ENCODE results near the gene SLC18A3. TPM values are rescaled to one million over a fixed set of nuclear protein-coding genes. Genes with fewer than 3 reads are reported as not detected.

SLC18A3 gene
- total RNA-seq: under 1 TPM in 1 of 4 donors, not detected in 3; 0.14 TPM
- polyA plus RNA-seq: 0.23 TPM
- long read RNA-seq, donor 1: 0 reads
- long read RNA-seq, donor 2: 0 reads
- long read RNA-seq, donor 3, partial matches to known transcripts: 0 of 2 reads
- long read RNA-seq, donor 3, other reads (novel, unspliced or antisense): 0 of 2 reads
- long read RNA-seq, donor 4: 0 reads

- H3K4me1 ChIP-seq (ENCODE audit: control insufficient read depth, insufficient read depth, low read length): no peaks in the 10 kb centered on the region
These were observed at the start of gene SLC18A3 for GRCh38 chr10:49610114-49610457. SLC18A3 (plus strand) TSS chr10:49610310; CDS start chr10:49610741, 431 bp downstream.

GRCh38 chr10:49560526-49560925, 49.6 kb upstream of the SLC18A3 start:
- DNase-seq (no peak), ATAC-seq (no peak)
- H3K27me3 ChIP-seq (ENCODE audit: control insufficient read depth, insufficient read depth): no peaks in the 10 kb centered on the region
- H3K4me3 ChIP-seq (ENCODE audit: low read length): no peak overlapping the region
- H3K9me3 ChIP-seq (ENCODE audit: control insufficient read depth, low read length): no peaks in the 10 kb centered on the region
- H3K4me1 ChIP-seq (ENCODE audit: control insufficient read depth, insufficient read depth, low read length): no peaks in the 10 kb centered on the region
- no peak overlapping the region for H3K27ac ChIP-seq (ENCODE audit: low read length)
- 69% methylated on average over 2 of the region's 2 CpGs for WGBS
- intact Hi-C loops (cut with DNase I): no loop called here

More at GRCh38 chr10:49610114-49610457, at the start of gene SLC18A3:
- intact Hi-C loops (cut with DNase I): no loop called here
- Histone ChIP-seq H3K27ac (ENCODE audit: low read length) (no peak within 1 kb of the TSS), H3K27me3 (ENCODE audit: control insufficient read depth, insufficient read depth) (no peaks in the 10 kb centered on the region), H3K4me3 (ENCODE audit: low read length) (no peak within 1 kb of the TSS), H3K9me3 (ENCODE audit: control insufficient read depth, low read length) (no peaks in the 10 kb centered on the region)
- WGBS: 2% methylated on average over 43 of the region's 43 CpGs
- ATAC-seq: no peak
- DNase-seq: no peak

GRCh38 chr10:49562893-49563292, 47.2 kb upstream of the SLC18A3 start:
- ATAC-seq (no peak), DNase-seq (no peak)
- Histone ChIP-seq H3K9me3 (ENCODE audit: control insufficient read depth, low read length) (no peaks in the 10 kb centered on the region), H3K4me1 (ENCODE audit: control insufficient read depth, insufficient read depth, low read length) (no peaks in the 10 kb centered on the region), H3K4me3 (ENCODE audit: low read length) (no peak overlapping the region), H3K27me3 (ENCODE audit: control insufficient read depth, insufficient read depth) (no peaks in the 10 kb centered on the region), H3K27ac (ENCODE audit: low read length) (no peak overlapping the region)
- intact Hi-C loops (cut with DNase I): no loop called here
- 72% methylated on average over 1 of the region's 1 CpG for WGBS

GRCh38 chr10:49564461-49565009, 45.6 kb upstream of the SLC18A3 start:
- Histone ChIP-seq H3K4me3 (ENCODE audit: low read length) (no peak overlapping the region), H3K27me3 (ENCODE audit: control insufficient read depth, insufficient read depth) (no peaks in the 10 kb centered on the region), H3K27ac (ENCODE audit: low read length) (no peak overlapping the region), H3K4me1 (ENCODE audit: control insufficient read depth, insufficient read depth, low read length) (no peaks in the 10 kb centered on the region), H3K9me3 (ENCODE audit: control insufficient read depth, low read length) (no peaks in the 10 kb centered on the region)
- DNase-seq: no peak
- intact Hi-C loops (cut with DNase I): no loop called here
- ATAC-seq: peak in 1 of 2 donors; percentile 51
- 70% methylated on average over 4 of the region's 4 CpGs for WGBS

- ATAC-seq: no peak
- no peaks in the 10 kb centered on the region for H3K4me1 ChIP-seq (ENCODE audit: control insufficient read depth, insufficient read depth, low read length)
These were observed 42.3 kb upstream of the SLC18A3 start for GRCh38 chr10:49567810-49568209.

GRCh38 chr10:49568235-49568634, 41.9 kb upstream of the SLC18A3 start:
- no peaks in the 10 kb centered on the region for H3K27me3 ChIP-seq (ENCODE audit: control insufficient read depth, insufficient read depth)
- H3K27ac ChIP-seq (ENCODE audit: low read length): no peak overlapping the region
- WGBS: 58% methylated on average over 2 of the region's 2 CpGs
- no peaks in the 10 kb centered on the region for H3K4me1 ChIP-seq (ENCODE audit: control insufficient read depth, insufficient read depth, low read length)
- DNase-seq (no peak), ATAC-seq (peak in 1 of 2 donors; percentile 14)
- H3K9me3 ChIP-seq (ENCODE audit: control insufficient read depth, low read length): peaks cover 2% of the 10 kb centered on the region
- no peak overlapping the region for H3K4me3 ChIP-seq (ENCODE audit: low read length)
- intact Hi-C loops (cut with DNase I): no loop called here

More at GRCh38 chr10:49567810-49568209, 42.3 kb upstream of the SLC18A3 start:
- no peaks in the 10 kb centered on the region for H3K27me3 ChIP-seq (ENCODE audit: control insufficient read depth, insufficient read depth)
- H3K9me3 ChIP-seq (ENCODE audit: control insufficient read depth, low read length): peaks cover 2% of the 10 kb centered on the region
- no peak overlapping the region for H3K27ac ChIP-seq (ENCODE audit: low read length)
- intact Hi-C loops (cut with DNase I): no loop called here
- DNase-seq: no peak
- WGBS: 78% methylated on average over 1 of the region's 1 CpG
- H3K4me3 ChIP-seq (ENCODE audit: low read length): no peak overlapping the region

GRCh38 chr10:49569031-49569631, 41.0 kb upstream of the SLC18A3 start:
- WGBS: 52% methylated on average over 3 of the region's 3 CpGs
- Histone ChIP-seq H3K27ac (ENCODE audit: low read length) (no peak overlapping the region), H3K4me3 (ENCODE audit: low read length) (no peak overlapping the region), H3K27me3 (ENCODE audit: control insufficient read depth, insufficient read depth) (no peaks in the 10 kb centered on the region), H3K9me3 (ENCODE audit: control insufficient read depth, low read length) (peaks cover 2% of the 10 kb centered on the region), H3K4me1 (ENCODE audit: control insufficient read depth, insufficient read depth, low read length) (no peaks in the 10 kb centered on the region)
- no peak for DNase-seq
- ATAC-seq: peak; percentile 36 to 51
- intact Hi-C loops (cut with DNase I): no loop called here

DNA sequence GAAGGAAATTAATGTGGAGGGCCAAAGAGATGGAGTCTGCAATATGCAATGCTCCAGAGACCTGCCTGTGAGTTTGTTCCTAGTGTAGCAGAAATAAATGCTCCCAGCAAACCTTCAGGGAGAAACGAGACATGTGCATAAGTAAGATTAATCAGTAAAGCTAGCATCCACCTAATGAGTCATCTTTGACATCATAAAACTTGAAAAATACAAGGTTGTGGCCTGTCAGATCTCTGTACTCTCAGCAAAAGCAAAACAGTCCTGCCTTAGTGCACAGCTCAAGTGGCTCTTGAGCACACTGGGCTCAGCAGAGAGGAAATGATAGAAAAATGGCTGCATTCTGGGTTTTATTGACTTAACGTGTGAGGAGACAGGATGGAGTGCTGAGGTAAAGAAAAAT, 38.7 kb upstream of the SLC18A3 start:
- no peak overlapping the region for H3K4me3 ChIP-seq (ENCODE audit: low read length)
- ATAC-seq (no peak), DNase-seq (no peak)
- H3K27me3 ChIP-seq (ENCODE audit: control insufficient read depth, insufficient read depth): no peaks in the 10 kb centered on the region
- H3K4me1 ChIP-seq (ENCODE audit: control insufficient read depth, insufficient read depth, low read length): no peaks in the 10 kb centered on the region
- intact Hi-C loops (cut with DNase I): no loop called here
- no peak overlapping the region for H3K27ac ChIP-seq (ENCODE audit: low read length)
- 53% methylated on average over 2 of the region's 2 CpGs for WGBS
- peaks cover 2% of the 10 kb centered on the region for H3K9me3 ChIP-seq (ENCODE audit: control insufficient read depth, low read length)

DNA sequence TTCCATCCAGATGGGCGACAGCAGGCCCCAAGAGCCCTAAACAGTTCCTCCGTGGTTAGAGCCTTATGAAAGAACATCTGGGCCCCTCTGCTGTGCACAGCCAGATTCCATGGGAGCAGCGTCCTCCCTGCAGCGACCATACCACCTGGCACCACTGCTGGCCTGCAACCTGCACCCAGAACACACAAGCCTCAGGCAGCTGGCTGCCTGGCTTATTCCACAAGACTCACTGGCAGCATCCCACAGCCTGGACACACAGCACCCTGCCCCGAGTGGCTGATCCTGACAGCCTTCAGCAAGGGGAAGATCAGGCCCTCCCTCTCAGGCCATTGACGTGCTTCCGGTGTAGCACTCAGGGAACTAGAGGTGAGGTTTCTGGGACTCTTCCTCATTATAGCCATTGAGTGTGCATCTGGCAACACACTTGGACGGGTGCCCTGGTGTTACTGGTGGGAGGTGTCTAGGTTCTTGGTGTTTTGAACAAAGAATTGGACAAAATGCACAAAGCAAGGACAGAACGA, 37.5 kb upstream of the SLC18A3 start:
- no peak for DNase-seq
- Histone ChIP-seq H3K27ac (ENCODE audit: low read length) (no peak overlapping the region), H3K9me3 (ENCODE audit: control insufficient read depth, low read length) (peaks cover 2% of the 10 kb centered on the region), H3K4me1 (ENCODE audit: control insufficient read depth, insufficient read depth, low read length) (no peaks in the 10 kb centered on the region), H3K4me3 (ENCODE audit: low read length) (no peak overlapping the region), H3K27me3 (ENCODE audit: control insufficient read depth, insufficient read depth) (no peaks in the 10 kb centered on the region)
- intact Hi-C loops (cut with DNase I): no loop called here
- no peak for ATAC-seq
- 71% methylated on average over 9 of the region's 9 CpGs for WGBS

DNA sequence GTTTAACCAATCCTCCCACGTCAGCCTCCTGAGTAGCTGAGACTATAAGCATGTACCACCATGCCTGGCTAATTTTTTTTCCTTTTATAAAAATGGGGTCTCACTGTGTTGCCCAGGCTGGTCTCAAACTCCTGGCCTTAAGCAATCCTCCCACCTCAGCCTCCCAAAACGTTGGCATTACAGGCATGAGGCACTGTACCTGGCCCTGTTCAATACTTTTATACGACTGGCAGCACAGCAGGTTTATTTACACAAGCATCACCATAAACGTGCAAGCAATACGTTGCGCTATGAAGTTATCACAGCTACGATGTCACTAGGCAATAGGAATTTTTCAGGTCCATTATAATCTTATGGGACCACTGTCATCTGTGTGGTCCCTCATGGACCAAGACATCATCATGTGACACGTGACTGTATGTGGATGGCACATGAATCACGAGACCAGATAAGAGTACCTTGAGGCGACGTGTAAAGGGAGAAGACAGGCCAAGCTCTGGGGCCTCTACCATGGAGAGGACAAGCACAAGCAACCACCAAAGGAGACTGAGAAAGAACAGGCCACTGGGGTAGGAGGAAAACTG, 34.5 kb upstream of the SLC18A3 start:
- no peaks in the 10 kb centered on the region for H3K4me1 ChIP-seq (ENCODE audit: control insufficient read depth, insufficient read depth, low read length)
- no peaks in the 10 kb centered on the region for H3K9me3 ChIP-seq (ENCODE audit: control insufficient read depth, low read length)
- no peaks in the 10 kb centered on the region for H3K27me3 ChIP-seq (ENCODE audit: control insufficient read depth, insufficient read depth)
- WGBS: 81% methylated on average over 11 of the region's 11 CpGs
- ATAC-seq (no peak), DNase-seq (no peak)
- no peak overlapping the region for H3K4me3 ChIP-seq (ENCODE audit: low read length)
- intact Hi-C loops (cut with DNase I): no loop called here
- no peak overlapping the region for H3K27ac ChIP-seq (ENCODE audit: low read length)

- intact Hi-C loops (cut with DNase I): no loop called here
- no peak overlapping the region for H3K27ac ChIP-seq (ENCODE audit: low read length)
- WGBS: 57% methylated on average over 2 of the region's 2 CpGs
- H3K27me3 ChIP-seq (ENCODE audit: control insufficient read depth, insufficient read depth): no peaks in the 10 kb centered on the region
- no peak for ATAC-seq
- H3K4me1 ChIP-seq (ENCODE audit: control insufficient read depth, insufficient read depth, low read length): no peaks in the 10 kb centered on the region
- DNase-seq: no peak
- no peak overlapping the region for H3K4me3 ChIP-seq (ENCODE audit: low read length)
- H3K9me3 ChIP-seq (ENCODE audit: control insufficient read depth, low read length): no peaks in the 10 kb centered on the region
These were observed 32.8 kb upstream of the SLC18A3 start for GRCh38 chr10:49577182-49577925.

All from right cardiac atrium (tissue), 5 donors.